Spleen (tissue), 11 donors: ENCODE results near the gene CCNL1. TPM values are rescaled to one million over a fixed set of nuclear protein-coding genes. Genes with fewer than 3 reads are reported as not detected.

Experiments
- DNase-seq: peaks from one replicate; pipeline ENCODE4 v3.0.0-alpha.2; 2020
- H3K27ac ChIP-seq, 8 donors: fragments of 200-600 bp; sonication (generic) in 7 of 8; 1 replicate in 4 of 8; 2 replicates in 4 of 8; pipeline versions ENCODE4 v1.5.0 to v1.8.0; 2016 to 2021; ENCODE audit warnings: inconsistent platforms in 4 of 8, mild to moderate bottlenecking in 4 of 8, moderate library complexity in 1 of 8
- H3K27me3 ChIP-seq, 7 donors: fragments of 200-600 bp; sonication (generic) in 6 of 7; replicated peaks in 1 of 7; 1 replicate in 4 of 7; 2 replicates in 3 of 7; pipeline versions ENCODE4 v1.5.0 to v1.8.0; 2016 to 2021; ENCODE audit warnings: inconsistent platforms in 3 of 7, mild to moderate bottlenecking in 1 of 7
- H3K36me3 ChIP-seq, 6 donors: fragments of 200-600 bp; sonication (generic) in 5 of 6; 1 replicate in 4 of 6; 2 replicates in 2 of 6; pipeline versions ENCODE4 v1.5.0 to v1.8.0; 2016 to 2021; ENCODE audit warnings: inconsistent platforms in 2 of 6
- H3K4me1 ChIP-seq, 6 donors: fragments of 200-600 bp; sonication (generic) in 5 of 6; 1 replicate in 3 of 6; 2 replicates in 3 of 6; pipeline versions ENCODE4 v1.5.0 to v1.8.0; 2016 to 2021; ENCODE audit warnings: inconsistent platforms in 3 of 6
- H3K4me3 ChIP-seq, 8 donors: fragments of 200-600 bp; sonication (generic) in 7 of 8; 1 replicate in 4 of 8; 2 replicates in 4 of 8; pipeline versions ENCODE4 v1.5.0 to v1.8.0; 2016 to 2021; ENCODE audit warnings: inconsistent platforms in 4 of 8, mild to moderate bottlenecking in 4 of 8, moderate library complexity in 2 of 8
- H3K9me3 ChIP-seq, 8 donors: fragments of 200-600 bp; sonication (generic) in 7 of 8; 1 replicate in 4 of 8; 2 replicates in 4 of 8; pipeline versions ENCODE4 v1.5.0 to v1.8.0; 2016 to 2021; ENCODE audit warnings: inconsistent platforms in 4 of 8
- CTCF ChIP-seq, 11 experiments: fragments of 200-600 bp in 7 of 11; fragments of 450-650 bp in 4 of 11; sonication (generic) in 4 of 11; IDR thresholded peaks in 8 of 11; conservative IDR thresholded peaks in 3 of 11; 1 replicate in 7 of 11; 2 replicates in 4 of 11; pipeline versions ENCODE4 v1.4.0 to v1.8.0; 2016 to 2021; ENCODE audit warnings: antibody characterized with exemption in 11 of 11, inconsistent platforms in 4 of 11, mild to moderate bottlenecking in 1 of 11
- POLR2A ChIP-seq, 3 donors: fragments of 450-650 bp; IDR thresholded peaks; one replicate each; pipeline ENCODE4 v1.5.1; 2017; ENCODE audit warnings: antibody characterized with exemption in 3 of 3, mild to moderate bottlenecking in 1 of 3
- POLR2AphosphoS5 ChIP-seq, 3 donors: sonication (generic); formaldehyde crosslinking; IDR thresholded peaks; one replicate each; pipeline ENCODE4 v1.5.1; 2017; ENCODE audit warnings: antibody characterized with exemption in 3 of 3
- WGBS, 5 donors: extraction: QIAGEN DNeasy Blood & Tissue Kit in 3 of 5; methylation state at CpG; one replicate each; pipeline versions ENCODE4 v1.1.5 to v1.1.7; 2013 to 2018; 5-methylcytosine and 5-hydroxymethylcytosine counted together
- intact Hi-C: fragments of 100-400 bp; cut with DNase I; formaldehyde crosslinking; loops from one replicate; pipeline ENCODE4 v1.15.0; 2023; ENCODE audit warnings: low total_unique reads
- polyA plus RNA-seq, 3 donors: library from polyadenylated mRNA; stranded (reverse); fragments of 200-250 nt; gene quantifications; one replicate each; pipeline ENCODE4 v1.2.1, GENCODE V29; 2013
- total RNA-seq, 7 donors: library from RNA; depleted of rRNA in 3 of 7; stranded (reverse); fragments of >200 nt in 3 of 7; fragmentation: NEBNext Ultra II Directional in 4 of 7; extraction: Animal tissue kit (Norgen Biotek cat#: 25700) in 4 of 7; gene quantifications; one replicate each; pipeline versions ENCODE4 v1.1.0 to v1.2.1, GENCODE V29; 2016 to 2021
- donor health status: healthy with polysubstance abuse.
- donor health status: DM: no; HTN: no; CAD: no; lungs with moderate emphysema.
- donor health status: DM: no; HTN: no; CAD: no.
- donor health status: Bipolar disorder and iron deficiency.
- donor health status: healthy.
- donor health status: DM: no; HTN: no; CAD: no.
- donor health status: DM: yes; HTN: yes; CAD: no.

The CCNL1 gene
- total and polyA plus RNA-seq, 10 donors = 76.9 to 405 (median 234) TPM

DNA sequence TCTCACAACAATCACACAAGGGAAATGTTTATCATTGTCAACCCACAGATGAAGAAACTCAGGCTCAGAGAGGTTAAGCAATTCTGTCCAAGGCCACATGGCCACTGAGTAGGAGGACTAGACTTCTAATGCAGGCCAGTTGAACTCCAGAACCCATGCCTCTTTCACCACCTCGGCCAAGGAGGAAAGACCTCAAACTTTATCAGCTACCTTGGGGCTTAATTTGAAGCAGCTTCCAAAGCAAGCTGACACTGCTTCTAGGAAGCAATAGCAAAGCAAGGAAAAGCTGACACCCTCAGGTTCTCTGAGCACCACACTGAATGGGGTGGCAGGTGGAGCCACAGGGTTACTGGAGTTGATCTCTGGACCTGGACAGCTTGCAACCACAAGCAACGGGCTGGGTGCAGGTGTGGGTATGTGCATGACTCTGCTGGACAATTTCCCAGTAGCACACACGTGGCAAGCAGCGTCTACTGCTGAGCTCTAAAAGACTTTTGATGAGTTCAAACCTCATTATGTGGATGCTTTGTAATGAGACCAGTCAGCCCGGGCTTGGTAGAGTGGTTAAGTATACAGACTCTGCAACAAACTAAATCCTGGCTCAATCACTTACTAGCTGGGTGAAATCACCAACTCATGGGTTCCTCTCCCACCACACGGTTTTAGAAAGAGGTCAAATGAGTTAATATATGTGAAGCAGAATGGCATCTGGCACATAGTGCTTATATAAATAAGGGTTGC lies 23.1 kb downstream of the CCNL1 start:
- peak overlapping the region in 5 of 8 donors; percentile 15 to 59 (median 28) for H3K27ac ChIP-seq
- peaks cover 8 to 46% (median 24%) of the 10 kb centered on the region in 6 donors for H3K4me1 ChIP-seq
- 52 to 67% (median 55%) methylated on average over 6 of the region's 6 CpGs for WGBS, 5 donors
- H3K36me3 ChIP-seq = peaks cover 0 to 42% (median 13%) of the 10 kb centered on the region in 6 donors
- H3K27me3 ChIP-seq = no peaks in the 10 kb centered on the region
- intact Hi-C loops = loop anchor here (10.0 kb wide), 2 partner anchors 462 to 582 kb away; partner anchors contain the start of genes SSR3 and TIPARP
- H3K4me3 ChIP-seq = no peak overlapping the region
- TF ChIP-seq POLR2AphosphoS5 (IDR thresholded peaks at IDR 0.05) (no peak), CTCF (IDR thresholded peaks at IDR 0.05 in 8 of 11, conservative IDR thresholded peaks at IDR 0.05 in 3 of 11) (no peak), POLR2A (IDR thresholded peaks at IDR 0.05) (no peak)
- no peaks in the 10 kb centered on the region for H3K9me3 ChIP-seq
- DNase-seq = no peak

- peak overlapping the region in 3 of 8 donors; percentile 9 to 59 (median 46) for H3K27ac ChIP-seq
- no peak for DNase-seq
- 69 to 81% (median 79%) methylated on average over 4 to 5 of the region's 5 CpGs for WGBS, 5 donors
Observed at GRCh38 chr3:157135671-157136396, 24.1 kb downstream of the CCNL1 start.

GRCh38 chr3:157134620-157135191 lies 25.2 kb downstream of the CCNL1 start:
- no peak for DNase-seq
- H3K36me3 ChIP-seq = peaks cover 0 to 24% (median 8%) of the 10 kb centered on the region in 6 donors
- intact Hi-C loops = loop anchor here (5.0 to 10.0 kb wide), 3 partner anchors 42 to 580 kb away; partner anchors contain the start of genes SSR3 and TIPARP
- H3K4me1 ChIP-seq = peaks cover 20 to 67% (median 44%) of the 10 kb centered on the region in 6 donors
- H3K27me3 ChIP-seq = no peaks in the 10 kb centered on the region
- peak overlapping the region in 2 of 8 donors; percentile 30 to 46 for H3K27ac ChIP-seq
- 25 to 77% (median 67%) methylated on average over 1 of the region's 1 CpG for WGBS, 5 donors
- no peak for TF ChIP-seq CTCF (IDR thresholded peaks at IDR 0.05 in 8 of 11, conservative IDR thresholded peaks at IDR 0.05 in 3 of 11)
- TF ChIP-seq POLR2A (IDR thresholded peaks at IDR 0.05) = no peak
- no peak for TF ChIP-seq POLR2AphosphoS5 (IDR thresholded peaks at IDR 0.05)
- H3K4me3 ChIP-seq = no peak overlapping the region
- H3K9me3 ChIP-seq = no peaks in the 10 kb centered on the region

More at GRCh38 chr3:157135671-157136396, 24.1 kb downstream of the CCNL1 start:
- Histone ChIP-seq H3K36me3 (peaks cover 0 to 34% (median 8%) of the 10 kb centered on the region in 6 donors), H3K27me3 (no peaks in the 10 kb centered on the region), H3K4me3 (no peak overlapping the region), H3K9me3 (no peaks in the 10 kb centered on the region), H3K4me1 (peaks cover 11 to 56% (median 33%) of the 10 kb centered on the region in 6 donors)
- TF ChIP-seq CTCF (IDR thresholded peaks at IDR 0.05 in 8 of 11, conservative IDR thresholded peaks at IDR 0.05 in 3 of 11) = peak in 1 of 11 experiments; percentile 9
- TF ChIP-seq POLR2A (IDR thresholded peaks at IDR 0.05) = no peak
- peak in 1 of 3 donors; percentile 14 for TF ChIP-seq POLR2AphosphoS5 (IDR thresholded peaks at IDR 0.05)
- intact Hi-C loops = loop anchor here (10.0 kb wide), 2 partner anchors 461 to 581 kb away; partner anchors contain the start of genes SSR3 and TIPARP
